Measurements from ENCODE around the gene HOXA4.

GRCh38 chr7:27088002-27088922 lies 42.3 kb downstream of the HOXA4 start:
- TF ChIP-seq, protein P1, sequence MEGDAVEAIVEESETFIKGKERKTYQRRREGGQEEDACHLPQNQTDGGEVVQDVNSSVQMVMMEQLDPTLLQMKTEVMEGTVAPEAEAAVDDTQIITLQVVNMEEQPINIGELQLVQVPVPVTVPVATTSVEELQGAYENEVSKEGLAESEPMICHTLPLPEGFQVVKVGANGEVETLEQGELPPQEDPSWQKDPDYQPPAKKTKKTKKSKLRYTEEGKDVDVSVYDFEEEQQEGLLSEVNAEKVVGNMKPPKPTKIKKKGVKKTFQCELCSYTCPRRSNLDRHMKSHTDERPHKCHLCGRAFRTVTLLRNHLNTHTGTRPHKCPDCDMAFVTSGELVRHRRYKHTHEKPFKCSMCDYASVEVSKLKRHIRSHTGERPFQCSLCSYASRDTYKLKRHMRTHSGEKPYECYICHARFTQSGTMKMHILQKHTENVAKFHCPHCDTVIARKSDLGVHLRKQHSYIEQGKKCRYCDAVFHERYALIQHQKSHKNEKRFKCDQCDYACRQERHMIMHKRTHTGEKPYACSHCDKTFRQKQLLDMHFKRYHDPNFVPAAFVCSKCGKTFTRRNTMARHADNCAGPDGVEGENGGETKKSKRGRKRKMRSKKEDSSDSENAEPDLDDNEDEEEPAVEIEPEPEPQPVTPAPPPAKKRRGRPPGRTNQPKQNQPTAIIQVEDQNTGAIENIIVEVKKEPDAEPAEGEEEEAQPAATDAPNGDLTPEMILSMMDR (IDR thresholded peaks at IDR 0.05), result no peak
- TF ChIP-seq EZH2 (IDR thresholded peaks at IDR 0.05) (peak; percentile 56), EZH2phosphoT487 (IDR thresholded peaks at IDR 0.05) (peak; percentile 71)

All from neural progenitor cell (in vitro differentiated cells).